ENCODE measurements around the gene SLC34A1. TPM values are rescaled to one million over a fixed set of nuclear protein-coding genes. Genes with fewer than 3 reads are reported as not detected.

SLC34A1 gene
- total and polyA plus RNA-seq, 11 donors = not detected

DNA sequence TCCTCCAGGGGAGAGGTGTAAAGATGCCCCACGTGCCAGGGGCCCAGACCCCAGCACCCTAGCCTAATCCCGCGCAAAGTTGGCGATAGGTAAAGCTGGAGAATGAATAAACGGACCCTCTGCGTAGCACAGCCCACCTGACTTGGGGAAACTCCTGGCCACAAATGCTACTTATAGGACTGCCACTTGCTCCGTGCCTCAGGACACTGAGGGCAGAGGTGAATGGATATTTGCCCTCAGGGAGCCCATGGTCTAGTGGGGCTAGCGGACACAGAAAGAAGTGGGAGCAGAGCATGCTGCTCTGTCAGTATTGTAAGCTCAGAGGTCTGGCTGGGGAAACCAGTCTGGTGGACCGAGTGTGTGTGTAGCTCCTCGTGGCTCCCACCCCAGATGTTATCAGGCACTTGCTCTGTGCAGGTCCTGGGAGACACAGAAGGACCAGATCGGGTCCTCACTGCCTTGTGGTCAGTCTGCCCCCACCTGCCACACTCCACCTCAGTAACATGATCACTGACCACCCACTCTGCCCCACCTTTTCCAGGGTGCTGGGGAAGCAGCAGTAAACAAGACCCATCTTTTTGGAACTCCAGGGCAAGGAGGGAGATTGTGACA, 43.1 kb downstream of the SLC34A1 start:
- TF ChIP-seq, protein P1, sequence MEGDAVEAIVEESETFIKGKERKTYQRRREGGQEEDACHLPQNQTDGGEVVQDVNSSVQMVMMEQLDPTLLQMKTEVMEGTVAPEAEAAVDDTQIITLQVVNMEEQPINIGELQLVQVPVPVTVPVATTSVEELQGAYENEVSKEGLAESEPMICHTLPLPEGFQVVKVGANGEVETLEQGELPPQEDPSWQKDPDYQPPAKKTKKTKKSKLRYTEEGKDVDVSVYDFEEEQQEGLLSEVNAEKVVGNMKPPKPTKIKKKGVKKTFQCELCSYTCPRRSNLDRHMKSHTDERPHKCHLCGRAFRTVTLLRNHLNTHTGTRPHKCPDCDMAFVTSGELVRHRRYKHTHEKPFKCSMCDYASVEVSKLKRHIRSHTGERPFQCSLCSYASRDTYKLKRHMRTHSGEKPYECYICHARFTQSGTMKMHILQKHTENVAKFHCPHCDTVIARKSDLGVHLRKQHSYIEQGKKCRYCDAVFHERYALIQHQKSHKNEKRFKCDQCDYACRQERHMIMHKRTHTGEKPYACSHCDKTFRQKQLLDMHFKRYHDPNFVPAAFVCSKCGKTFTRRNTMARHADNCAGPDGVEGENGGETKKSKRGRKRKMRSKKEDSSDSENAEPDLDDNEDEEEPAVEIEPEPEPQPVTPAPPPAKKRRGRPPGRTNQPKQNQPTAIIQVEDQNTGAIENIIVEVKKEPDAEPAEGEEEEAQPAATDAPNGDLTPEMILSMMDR (IDR thresholded peaks at IDR 0.05) = no peak
- no peak for TF ChIP-seq POLR2A (IDR thresholded peaks at IDR 0.05)
- WGBS, 4 donors = 7 to 22% (median 18%) methylated on average over 9 to 11 of the region's 11 CpGs
- Histone ChIP-seq H3K27me3 (no peaks in the 10 kb centered on the region), H3K4me1 (peaks cover 2 to 63% (median 36%) of the 10 kb centered on the region in 12 donors), H3K27ac (peak overlapping the region in 11 of 12 donors; percentile 61 to 95 (median 87)), H3K4me3 (peak overlapping the region; percentile 73 to 100 (median 92)), H3K36me3 (peaks cover 0 to 16% (median 6%) of the 10 kb centered on the region in 9 donors), H3K9me3 (no peaks in the 10 kb centered on the region)
- intact Hi-C loops (cut with DNase I) = loop anchor here in 1 of 10 donors (2.0 kb wide), 1 partner anchor 27 kb away; no protein-coding TSS in a partner anchor
- no peak for ATAC-seq
- no peak for DNase-seq

DNA sequence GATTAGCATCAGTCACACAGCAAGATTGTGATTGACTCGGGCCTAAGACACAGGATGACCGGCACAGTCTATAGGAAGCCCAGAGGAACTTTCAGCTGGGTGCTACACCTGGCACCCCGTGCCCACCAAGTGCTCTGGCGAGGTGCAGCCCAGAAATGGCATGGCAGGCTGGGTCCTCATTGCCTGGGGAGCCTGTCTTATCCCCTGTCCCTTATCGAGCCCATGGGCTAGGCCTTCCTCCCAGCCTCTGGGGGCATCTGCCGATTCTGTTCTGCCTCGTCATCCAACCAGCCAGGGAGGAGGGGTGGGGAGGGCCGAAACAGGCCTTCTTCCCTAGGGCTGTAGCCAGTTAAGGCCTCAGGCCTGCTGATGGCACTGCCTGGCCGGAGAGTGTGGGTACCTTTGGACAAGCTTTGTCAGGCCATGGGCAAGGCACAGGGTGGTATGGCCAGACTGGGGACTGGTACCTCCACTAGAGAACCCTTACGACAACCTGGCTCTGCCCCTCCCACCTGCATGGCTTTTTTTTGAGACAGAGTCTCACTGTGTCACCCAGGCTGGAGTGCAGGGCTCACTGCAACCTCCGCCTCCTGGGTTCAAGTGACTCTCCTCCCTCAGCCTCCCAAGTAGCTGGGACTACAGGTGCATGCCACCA, 43.8 kb downstream of the SLC34A1 start:
- no peak for DNase-seq
- H3K9me3 ChIP-seq = no peaks in the 10 kb centered on the region
- H3K27ac ChIP-seq = peak overlapping the region in 5 of 12 donors; percentile 46 to 95 (median 89)
- ATAC-seq = no peak
- H3K36me3 ChIP-seq = peaks cover 0 to 24% (median 11%) of the 10 kb centered on the region in 9 donors
- WGBS, 4 donors = 75 to 92% (median 83%) methylated on average over 7 to 11 of the region's 11 CpGs
- intact Hi-C loops (cut with DNase I) = loop anchor here in 1 of 10 donors (2.0 kb wide), 1 partner anchor 27 kb away; no protein-coding TSS in a partner anchor
- TF ChIP-seq POLR2A (IDR thresholded peaks at IDR 0.05) = no peak
- TF ChIP-seq, protein P1 (IDR thresholded peaks at IDR 0.05) = no peak
- peaks cover 2 to 70% (median 37%) of the 10 kb centered on the region in 12 donors for H3K4me1 ChIP-seq
- no peaks in the 10 kb centered on the region for H3K27me3 ChIP-seq
- H3K4me3 ChIP-seq = peak overlapping the region in 8 of 12 donors; percentile 73 to 100 (median 92)

DNA sequence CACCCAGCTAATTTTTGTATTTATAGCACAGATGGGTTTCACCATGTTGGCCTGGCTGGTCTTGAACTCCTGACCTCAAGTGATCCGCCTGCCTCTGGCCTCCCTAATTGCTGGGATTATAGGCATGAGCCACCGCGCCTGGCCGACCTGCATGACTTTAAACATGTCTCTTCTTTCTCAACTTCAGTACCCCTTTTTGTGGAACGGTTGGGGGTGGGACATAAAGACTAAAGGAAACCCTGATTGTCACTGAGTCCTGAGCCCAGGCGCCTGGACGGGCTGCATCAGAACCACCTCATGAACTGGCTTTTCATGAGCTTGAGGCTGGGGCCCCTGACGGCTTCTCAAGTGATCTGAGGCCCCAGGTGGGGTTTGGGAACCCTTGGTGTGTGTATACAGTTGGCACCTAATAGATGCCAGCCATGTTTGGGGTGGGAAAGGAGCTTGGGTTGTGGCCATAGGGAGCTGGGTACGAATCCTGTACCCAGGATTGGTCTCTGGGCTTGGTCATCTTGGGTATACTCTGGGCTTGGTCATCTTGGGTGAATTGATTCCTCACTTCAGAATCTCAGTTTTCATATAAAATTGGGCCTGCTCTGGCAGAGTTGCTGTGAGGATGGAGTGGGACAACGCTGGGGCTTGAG, 44.5 kb downstream of the SLC34A1 start:
- 84 to 98% (median 86%) methylated on average over 9 to 10 of the region's 10 CpGs for WGBS, 4 donors
- intact Hi-C loops (cut with DNase I) = no loop called here
- Histone ChIP-seq H3K27ac (peak overlapping the region in 2 of 12 donors; percentile 46 to 95), H3K9me3 (no peaks in the 10 kb centered on the region), H3K4me1 (peaks cover 2 to 77% (median 37%) of the 10 kb centered on the region in 12 donors), H3K27me3 (no peaks in the 10 kb centered on the region), H3K36me3 (peaks cover 0 to 30% (median 18%) of the 10 kb centered on the region in 9 donors), H3K4me3 (peak overlapping the region in 2 of 12 donors; percentile 4 to 94)
- no peak for DNase-seq
- TF ChIP-seq, protein P1 (IDR thresholded peaks at IDR 0.05) = no peak
- TF ChIP-seq POLR2A (IDR thresholded peaks at IDR 0.05) = no peak
- ATAC-seq = no peak
